SKM-1 treated with dmso at 0.1 percent for 144 hours (cell line): ENCODE data around the gene HECTD2.
"Not testable (repeated sequence)": the region's sequence is repeated elsewhere in the genome, so short reads cannot be mapped to it uniquely, and the experiment has no call there.

Experiments
- DNase-seq: peaks from one replicate; lab custom pipeline; 2025; ENCODE audit not compliant: unreplicated experiment; lab: John Stamatoyannopoulos, UW

HECTD2 gene

DNA sequence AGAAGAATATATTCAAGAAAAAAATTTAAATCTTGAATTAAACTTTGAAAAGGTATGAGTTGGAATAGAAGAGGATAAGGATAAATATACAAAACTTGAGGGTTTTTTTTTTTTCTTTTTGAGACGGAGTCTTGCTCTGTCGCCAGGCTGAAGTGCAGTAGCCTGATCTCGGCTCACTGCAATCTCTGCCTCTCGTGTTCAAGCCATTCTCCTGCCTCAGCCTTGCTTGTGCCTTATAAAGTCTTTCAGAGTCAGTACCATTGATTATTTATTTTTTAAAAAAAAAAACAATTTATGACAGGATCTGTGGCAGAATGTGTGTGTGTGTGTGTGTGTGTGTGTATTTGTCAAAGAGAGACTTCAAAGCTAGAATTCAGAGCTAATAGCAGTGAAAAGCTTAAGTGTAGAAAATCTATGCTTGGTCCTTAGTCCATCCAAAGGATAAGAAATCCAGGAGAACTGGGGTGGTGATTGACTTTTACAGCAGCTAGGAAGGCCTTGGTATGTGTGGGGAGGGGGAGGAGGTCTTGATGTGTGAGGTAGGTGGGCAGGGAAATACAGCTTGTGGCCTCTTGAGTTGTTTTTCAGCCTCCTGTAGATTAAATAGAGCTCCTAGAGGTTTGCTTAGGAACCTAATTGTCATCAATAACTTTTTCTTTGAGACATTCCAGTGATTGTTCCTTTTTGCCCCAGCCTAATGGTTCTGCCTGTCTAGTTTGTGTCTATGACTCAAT, 2.4 kb downstream of the HECTD2 start:
- DNase-seq = no peak

DNA sequence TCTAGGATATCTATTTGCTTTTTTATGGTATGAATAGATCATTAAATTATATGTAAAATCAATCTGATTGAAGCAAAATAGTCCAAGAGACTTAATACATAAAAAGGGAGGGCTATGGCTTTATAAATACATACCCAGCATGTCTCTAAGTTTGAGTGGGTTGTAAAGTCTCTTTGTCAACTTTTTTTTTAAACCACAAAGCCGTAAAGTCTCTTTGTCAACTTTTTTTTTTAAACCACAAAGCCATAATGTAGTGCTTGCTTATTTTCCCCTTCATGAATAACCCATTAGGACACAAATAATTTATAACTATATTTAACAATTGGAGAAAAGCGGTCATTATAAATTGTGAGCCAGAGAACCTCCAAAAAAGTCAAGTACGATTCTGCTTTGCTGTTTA, 5.7 kb downstream of the HECTD2 start:
- DNase-seq = no peak

DNA sequence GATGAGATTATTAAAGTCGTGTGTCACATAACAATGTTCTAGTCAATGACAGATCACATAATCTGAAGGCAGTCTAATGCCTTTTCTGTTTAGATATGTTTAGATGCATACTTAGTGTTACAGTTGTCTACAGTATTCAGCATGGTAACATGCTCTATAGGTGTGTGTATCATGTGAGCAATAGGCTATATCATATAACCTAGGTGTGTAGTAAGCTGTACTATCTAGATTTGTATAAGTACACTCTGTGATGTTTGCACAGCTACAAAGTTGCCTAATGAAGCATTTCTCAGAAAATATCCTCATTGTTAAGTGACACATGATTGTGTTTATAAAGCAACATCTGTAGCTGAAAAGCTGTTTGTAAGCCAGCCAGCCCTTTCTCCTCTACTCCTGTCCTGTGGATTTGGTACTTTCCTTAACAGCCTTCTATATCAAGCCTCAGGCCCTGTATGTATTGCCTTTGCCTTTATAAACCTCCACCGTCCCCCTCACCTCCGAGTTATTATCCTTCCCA, 6.3 kb downstream of the HECTD2 start:
- no peak for DNase-seq

DNA sequence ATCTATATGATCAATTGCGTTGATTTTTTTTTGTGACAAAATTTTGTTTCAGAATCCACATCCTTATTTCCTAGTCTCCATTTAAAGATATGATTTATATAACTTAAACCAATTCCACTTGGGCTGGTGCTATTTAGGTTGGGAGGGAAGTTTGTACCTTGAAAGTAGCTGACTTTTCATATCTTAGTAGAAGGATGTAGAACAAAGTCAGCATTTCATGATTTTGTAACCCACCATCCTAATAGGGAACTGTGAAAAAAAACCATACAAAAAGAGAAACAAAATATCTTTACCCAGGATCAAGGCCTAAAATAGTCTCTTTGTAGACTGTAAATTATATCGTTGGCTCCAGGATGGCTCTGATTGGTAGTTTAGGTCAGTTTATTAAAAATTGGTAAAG, 8.3 kb downstream of the HECTD2 start:
- DNase-seq = no peak

- no peak for DNase-seq
These were observed 10.7 kb downstream of the HECTD2 start for GRCh38 chr10:91420868-91421267.

- DNase-seq = no peak
These were observed 12.8 kb downstream of the HECTD2 start for GRCh38 chr10:91422915-91423314.

DNA sequence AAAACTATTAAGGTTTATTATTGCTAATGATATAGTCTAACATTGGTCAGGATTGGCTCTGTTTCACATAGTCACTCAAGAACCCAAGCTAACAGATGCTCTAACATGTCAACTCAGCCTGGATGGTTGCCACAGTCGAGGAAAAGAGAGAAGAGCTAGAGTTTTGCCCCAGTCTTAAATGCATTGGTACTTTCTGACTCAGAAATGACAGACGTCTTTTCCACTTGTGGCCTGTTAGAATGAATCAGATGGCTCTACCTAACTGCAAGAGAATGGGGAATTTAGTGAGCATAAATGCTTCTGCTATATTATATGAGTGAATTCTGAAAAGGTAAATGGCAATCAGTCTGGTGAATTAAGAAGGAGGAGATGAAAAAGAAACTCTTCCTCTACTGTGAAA, 13.9 kb downstream of the HECTD2 start:
- no peak for DNase-seq

DNA sequence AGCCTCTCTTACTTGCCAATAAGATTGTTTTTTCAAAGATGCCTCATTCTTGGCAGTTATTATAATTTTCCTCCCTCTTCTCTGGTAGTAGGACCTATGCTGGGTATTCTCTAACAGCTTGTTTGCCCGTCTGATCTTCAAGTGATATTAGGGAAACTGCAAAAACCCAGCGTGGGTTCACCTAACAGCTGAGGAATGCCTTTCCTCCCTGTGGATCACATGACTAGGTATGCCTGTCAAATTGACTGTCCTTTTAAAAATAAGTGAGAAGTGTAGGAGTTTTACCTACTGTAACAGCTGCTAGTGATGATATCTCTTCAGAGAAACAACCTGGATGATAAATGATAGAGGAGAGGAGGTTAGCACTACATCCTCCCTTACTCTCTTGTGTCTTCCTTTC, 22.0 kb downstream of the HECTD2 start:
- DNase-seq = no peak

GRCh38 chr10:91433620-91434019, 23.5 kb downstream of the HECTD2 start:
- no peak for DNase-seq

DNA sequence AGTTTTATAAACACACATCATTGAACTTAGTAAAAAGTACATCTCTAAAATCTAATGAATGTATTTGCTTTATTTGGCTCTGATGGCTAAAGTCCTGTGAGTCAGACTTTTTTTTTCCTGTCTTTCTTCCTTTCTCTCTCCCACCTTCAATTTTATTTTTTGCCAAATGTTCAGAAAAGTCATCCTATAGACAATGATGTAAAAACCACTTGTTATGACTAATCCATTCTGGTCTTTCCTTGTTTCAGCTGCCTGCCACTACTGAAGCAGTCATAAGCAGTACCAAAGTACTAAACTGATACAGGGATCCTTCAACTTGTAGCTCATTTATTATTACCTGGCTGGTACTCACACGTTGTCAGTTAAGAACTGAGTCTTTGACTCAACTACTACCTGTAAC, 23.9 kb downstream of the HECTD2 start:
- no peak for DNase-seq

GRCh38 chr10:91435241-91435640, 25.1 kb downstream of the HECTD2 start:
- DNase-seq = no peak

DNA sequence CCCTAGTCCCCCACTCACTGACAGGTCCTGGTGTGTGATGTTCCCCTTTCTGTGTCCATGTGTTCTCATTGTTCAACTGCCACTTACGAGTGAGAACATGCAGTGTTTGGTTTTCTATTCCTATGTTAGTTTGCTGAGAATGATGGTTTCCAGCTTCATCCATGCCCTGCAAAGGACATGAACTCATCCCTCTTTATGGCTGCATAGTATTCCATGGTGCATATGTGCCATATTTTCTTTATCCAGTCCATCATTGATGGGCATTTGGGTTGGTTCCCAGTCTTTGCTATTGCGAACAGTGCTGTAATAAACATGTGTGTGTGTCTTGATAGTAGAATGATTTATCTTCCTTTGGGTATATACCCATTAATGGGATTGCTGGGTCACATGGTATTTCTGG, 28.1 kb downstream of the HECTD2 start:
- not testable (repeated sequence) for DNase-seq

GRCh38 chr10:91444211-91445182, 34.4 kb downstream of the HECTD2 start:
- DNase-seq = no peak

GRCh38 chr10:91452063-91452462, 41.9 kb downstream of the HECTD2 start:
- DNase-seq = no peak

DNA sequence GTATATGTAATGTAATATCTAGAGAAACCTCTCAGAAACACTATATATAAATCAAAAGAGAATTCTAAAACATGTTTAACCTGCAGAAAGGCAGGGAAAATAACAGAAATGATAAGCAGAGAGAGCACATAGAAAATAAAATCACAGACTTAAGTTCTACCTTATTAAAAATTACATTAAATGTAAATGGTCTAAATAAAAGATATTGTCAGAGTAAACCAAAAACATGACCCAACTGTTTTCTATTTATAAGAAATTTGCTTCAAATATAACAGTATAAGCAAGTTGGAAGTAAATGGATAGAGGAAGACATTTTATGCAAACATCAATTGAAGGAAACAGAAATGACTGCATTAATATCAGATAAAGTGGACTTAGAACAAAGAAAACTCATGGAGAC, 43.4 kb downstream of the HECTD2 start:
- no peak for DNase-seq

DNA sequence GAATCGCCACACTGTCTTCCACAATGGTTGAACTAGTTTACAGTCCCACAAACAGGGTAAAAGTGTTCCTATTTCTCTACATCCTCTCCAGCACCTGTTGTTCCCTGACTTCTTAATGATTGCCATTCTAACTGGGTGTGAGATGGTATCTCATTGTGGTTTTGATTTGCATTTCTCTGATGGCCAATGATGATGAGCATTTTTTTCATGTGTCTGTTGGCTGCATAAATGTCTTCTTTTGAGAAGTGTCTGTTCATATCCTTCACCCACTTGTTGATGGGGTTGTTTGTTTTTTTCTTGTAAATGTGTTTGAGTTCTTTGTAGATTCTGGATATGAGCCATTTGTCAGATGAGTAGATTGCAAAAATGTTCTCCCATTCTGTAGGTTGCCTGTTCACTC, 45.0 kb downstream of the HECTD2 start:
- not testable (repeated sequence) for DNase-seq

DNA sequence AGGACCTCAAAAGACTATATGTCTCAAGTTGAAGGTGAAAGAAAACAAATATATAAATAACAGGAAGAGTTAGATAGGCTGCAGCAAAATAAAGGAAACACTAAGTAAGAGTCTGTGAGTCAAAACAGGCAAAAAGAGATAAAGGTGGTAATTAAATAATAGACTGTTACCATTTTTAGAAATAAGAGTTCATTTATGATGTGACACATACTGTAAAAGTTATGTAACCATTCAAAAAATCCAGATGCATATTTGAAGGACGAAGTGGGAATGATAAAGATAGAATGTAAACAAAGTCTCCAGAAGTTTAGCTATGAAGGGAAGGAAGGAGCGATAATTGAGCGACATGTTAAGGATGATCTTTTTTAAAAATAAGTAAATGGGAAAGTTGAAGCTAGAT, 50.5 kb downstream of the HECTD2 start:
- DNase-seq = no peak

- DNase-seq = no peak
These were observed 52.3 kb downstream of the HECTD2 start for GRCh38 chr10:91462423-91462822.

DNA sequence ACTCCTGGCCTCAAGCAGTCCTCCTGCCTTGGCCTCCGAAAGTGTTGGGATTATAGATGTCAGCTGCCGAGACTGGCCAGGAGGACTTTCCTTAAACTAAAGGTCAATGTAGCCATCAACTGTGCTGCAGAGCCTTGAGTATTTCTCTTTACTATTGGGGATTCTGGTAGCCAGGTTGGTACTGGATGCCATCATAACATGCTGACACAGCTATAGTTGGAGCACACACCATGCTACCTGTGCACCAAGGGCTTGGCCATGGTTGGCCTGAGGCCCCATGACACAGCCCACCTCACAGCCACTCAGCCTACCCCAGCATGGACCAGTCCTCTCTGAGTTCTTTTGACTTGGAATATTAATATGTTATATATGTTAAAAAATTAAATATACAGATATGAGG, 54.4 kb downstream of the HECTD2 start:
- DNase-seq = no peak

DNA sequence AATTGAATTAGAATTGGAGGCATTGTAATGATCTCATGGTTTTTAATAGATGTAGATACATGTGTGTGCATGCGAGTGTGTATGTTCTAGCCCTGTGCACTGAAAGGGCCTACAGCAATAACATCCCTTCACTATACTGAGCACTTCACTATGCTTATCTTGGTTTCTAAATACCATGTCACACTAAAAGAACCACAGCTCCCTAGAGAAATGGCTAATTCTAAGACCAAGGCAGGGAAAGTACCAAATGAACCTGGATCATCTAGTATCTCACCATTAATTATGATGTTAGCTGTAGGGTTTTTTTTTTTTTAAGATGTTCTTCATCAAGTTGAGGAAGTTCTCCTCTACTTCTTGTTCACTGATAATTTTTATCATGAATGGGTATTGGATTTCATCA, 55.1 kb downstream of the HECTD2 start:
- DNase-seq = no peak

GRCh38 chr10:91467114-91467513, 57.0 kb downstream of the HECTD2 start:
- no peak for DNase-seq

DNA sequence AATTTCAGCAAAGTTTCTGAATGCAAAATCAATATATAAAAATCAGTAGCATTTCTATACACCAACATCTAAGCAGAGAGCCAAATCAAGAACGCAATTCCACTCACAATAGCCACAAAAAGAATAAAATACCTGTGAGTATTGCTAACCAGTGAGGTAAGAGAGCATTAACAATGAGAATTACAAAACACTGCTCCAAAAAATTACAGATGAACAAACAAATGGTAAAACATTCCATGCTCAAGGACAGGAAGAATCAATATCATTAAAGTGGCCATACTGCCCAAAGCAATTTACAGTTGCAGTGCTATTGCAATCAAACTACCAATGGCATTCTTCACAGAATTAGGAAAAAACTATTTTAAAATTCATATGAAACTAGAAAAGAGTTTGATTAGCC, 61.5 kb downstream of the HECTD2 start:
- DNase-seq = no peak
